ENCODE data around the gene STMP1. TPM values are rescaled to one million over a fixed set of nuclear protein-coding genes. Genes with fewer than 3 reads are reported as not detected.

The STMP1 gene
- polyA plus RNA-seq, 1 donor (not counting 4 experiments of a cell fraction or from before 2014, with no cell fraction given): 30.5 TPM

- H3K9ac ChIP-seq (ENCODE audit: control insufficient read depth, extremely low read depth, insufficient read depth, low read length): no peak overlapping the region
- no peak for FAIRE-seq
- no peaks in the 10 kb centered on the region for H3K27me3 ChIP-seq (ENCODE audit: control insufficient read depth, extremely low read depth, insufficient read depth, low read length)
- TF ChIP-seq, protein P1, sequence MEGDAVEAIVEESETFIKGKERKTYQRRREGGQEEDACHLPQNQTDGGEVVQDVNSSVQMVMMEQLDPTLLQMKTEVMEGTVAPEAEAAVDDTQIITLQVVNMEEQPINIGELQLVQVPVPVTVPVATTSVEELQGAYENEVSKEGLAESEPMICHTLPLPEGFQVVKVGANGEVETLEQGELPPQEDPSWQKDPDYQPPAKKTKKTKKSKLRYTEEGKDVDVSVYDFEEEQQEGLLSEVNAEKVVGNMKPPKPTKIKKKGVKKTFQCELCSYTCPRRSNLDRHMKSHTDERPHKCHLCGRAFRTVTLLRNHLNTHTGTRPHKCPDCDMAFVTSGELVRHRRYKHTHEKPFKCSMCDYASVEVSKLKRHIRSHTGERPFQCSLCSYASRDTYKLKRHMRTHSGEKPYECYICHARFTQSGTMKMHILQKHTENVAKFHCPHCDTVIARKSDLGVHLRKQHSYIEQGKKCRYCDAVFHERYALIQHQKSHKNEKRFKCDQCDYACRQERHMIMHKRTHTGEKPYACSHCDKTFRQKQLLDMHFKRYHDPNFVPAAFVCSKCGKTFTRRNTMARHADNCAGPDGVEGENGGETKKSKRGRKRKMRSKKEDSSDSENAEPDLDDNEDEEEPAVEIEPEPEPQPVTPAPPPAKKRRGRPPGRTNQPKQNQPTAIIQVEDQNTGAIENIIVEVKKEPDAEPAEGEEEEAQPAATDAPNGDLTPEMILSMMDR (optimal IDR thresholded peaks at IDR 0.05 in 1 of 3, IDR thresholded peaks at IDR 0.05 in 1 of 3, conservative IDR thresholded peaks at IDR 0.05 in 1 of 3; ENCODE audit: extremely low read depth in 1 of 3, insufficient read depth in 2 of 3, low read length in 3 of 3): no peak
- TF ChIP-seq EZH2 (IDR thresholded peaks at IDR 0.05; ENCODE audit: low read length): no peak
- H3K4me2 ChIP-seq (ENCODE audit: control insufficient read depth, extremely low read depth, insufficient read depth, low read depth, low read length): no peak overlapping the region
- dilution Hi-C loops (cut with MboI; ENCODE audit: extremely low pct_ligation_motif_present, low sequenced_read_pairs): no loop called here
- H4K20me1 ChIP-seq (ENCODE audit: control insufficient read depth, extremely low read depth, insufficient read depth, low read length): no peaks in the 10 kb centered on the region
- no peak overlapping the region for H3K27ac ChIP-seq (ENCODE audit: control insufficient read depth, insufficient read depth, low read length)
- DNase-seq (ENCODE audit: low read depth, low spot score): no peak
- H3K36me3 ChIP-seq (ENCODE audit: control insufficient read depth in 2 of 2, extremely low read depth in 1 of 2, insufficient read depth in 2 of 2, low read length in 2 of 2): peaks cover 5 to 16% of the 10 kb centered on the region in 2 experiments
- H3K4me1 ChIP-seq (ENCODE audit: control insufficient read depth, extremely low read depth, insufficient read depth, low read length): peaks cover 5% of the 10 kb centered on the region
- H3K9me3 ChIP-seq (ENCODE audit: control insufficient read depth, low read depth, low read length): no peaks in the 10 kb centered on the region
- no peaks in the 10 kb centered on the region for H3K9me1 ChIP-seq (ENCODE audit: control insufficient read depth, extremely low read depth, insufficient read depth, low read length)
- no peaks in the 10 kb centered on the region for H3K79me2 ChIP-seq (ENCODE audit: control insufficient read depth, insufficient read depth, low read length)
- H2AFZ ChIP-seq (ENCODE audit: control insufficient read depth, low read length): no peak overlapping the region
- no peak overlapping the region for H3K4me3 ChIP-seq (ENCODE audit: control insufficient read depth in 2 of 3, extremely low read depth in 1 of 3, insufficient read depth in 2 of 3, low read depth in 1 of 3, low read length in 3 of 3)
These were observed 44.5 kb upstream of the STMP1 start for GRCh38 chr7:135617781-135618180.

GRCh38 chr7:135618510-135618909, 43.8 kb upstream of the STMP1 start:
- Histone ChIP-seq H3K4me2 (ENCODE audit: control insufficient read depth, extremely low read depth, insufficient read depth, low read depth, low read length) (no peak overlapping the region), H3K9ac (ENCODE audit: control insufficient read depth, extremely low read depth, insufficient read depth, low read length) (no peak overlapping the region), H3K4me1 (ENCODE audit: control insufficient read depth, extremely low read depth, insufficient read depth, low read length) (peaks cover 5% of the 10 kb centered on the region), H3K9me1 (ENCODE audit: control insufficient read depth, extremely low read depth, insufficient read depth, low read length) (no peaks in the 10 kb centered on the region), H4K20me1 (ENCODE audit: control insufficient read depth, extremely low read depth, insufficient read depth, low read length) (no peaks in the 10 kb centered on the region), H3K9me3 (ENCODE audit: control insufficient read depth, low read depth, low read length) (no peaks in the 10 kb centered on the region), H3K36me3 (ENCODE audit: control insufficient read depth in 2 of 2, extremely low read depth in 1 of 2, insufficient read depth in 2 of 2, low read length in 2 of 2) (peaks cover 7 to 19% of the 10 kb centered on the region in 2 experiments), H3K27ac (ENCODE audit: control insufficient read depth, insufficient read depth, low read length) (no peak overlapping the region), H3K27me3 (ENCODE audit: control insufficient read depth, extremely low read depth, insufficient read depth, low read length) (no peaks in the 10 kb centered on the region), H3K4me3 (ENCODE audit: control insufficient read depth in 2 of 3, extremely low read depth in 1 of 3, insufficient read depth in 2 of 3, low read depth in 1 of 3, low read length in 3 of 3) (no peak overlapping the region), H3K79me2 (ENCODE audit: control insufficient read depth, insufficient read depth, low read length) (no peaks in the 10 kb centered on the region), H2AFZ (ENCODE audit: control insufficient read depth, low read length) (no peak overlapping the region)
- DNase-seq (ENCODE audit: low read depth, low spot score) (no peak), FAIRE-seq (no peak)
- TF ChIP-seq, protein P1 (optimal IDR thresholded peaks at IDR 0.05 in 1 of 3, IDR thresholded peaks at IDR 0.05 in 1 of 3, conservative IDR thresholded peaks at IDR 0.05 in 1 of 3; ENCODE audit: extremely low read depth in 1 of 3, insufficient read depth in 2 of 3, low read length in 3 of 3): no peak
- no peak for TF ChIP-seq EZH2 (IDR thresholded peaks at IDR 0.05; ENCODE audit: low read length)
- dilution Hi-C loops (cut with MboI; ENCODE audit: extremely low pct_ligation_motif_present, low sequenced_read_pairs): no loop called here

Data from keratinocyte (primary cell).